GM21576 (cell line): ENCODE measurements around the gene MYO5C.
"Not testable (repeated sequence)": the region's sequence is repeated elsewhere in the genome, so short reads cannot be mapped to it uniquely, and the experiment has no call there.

Source experiments
- ATAC-seq: cut with Tn5 transposase; IDR thresholded peaks from one replicate; pipeline ENCODE4 v1.9.1; 2021; ENCODE audit warnings: mild to moderate bottlenecking, moderate library complexity; ENCODE audit not compliant: unreplicated experiment

MYO5C gene

DNA sequence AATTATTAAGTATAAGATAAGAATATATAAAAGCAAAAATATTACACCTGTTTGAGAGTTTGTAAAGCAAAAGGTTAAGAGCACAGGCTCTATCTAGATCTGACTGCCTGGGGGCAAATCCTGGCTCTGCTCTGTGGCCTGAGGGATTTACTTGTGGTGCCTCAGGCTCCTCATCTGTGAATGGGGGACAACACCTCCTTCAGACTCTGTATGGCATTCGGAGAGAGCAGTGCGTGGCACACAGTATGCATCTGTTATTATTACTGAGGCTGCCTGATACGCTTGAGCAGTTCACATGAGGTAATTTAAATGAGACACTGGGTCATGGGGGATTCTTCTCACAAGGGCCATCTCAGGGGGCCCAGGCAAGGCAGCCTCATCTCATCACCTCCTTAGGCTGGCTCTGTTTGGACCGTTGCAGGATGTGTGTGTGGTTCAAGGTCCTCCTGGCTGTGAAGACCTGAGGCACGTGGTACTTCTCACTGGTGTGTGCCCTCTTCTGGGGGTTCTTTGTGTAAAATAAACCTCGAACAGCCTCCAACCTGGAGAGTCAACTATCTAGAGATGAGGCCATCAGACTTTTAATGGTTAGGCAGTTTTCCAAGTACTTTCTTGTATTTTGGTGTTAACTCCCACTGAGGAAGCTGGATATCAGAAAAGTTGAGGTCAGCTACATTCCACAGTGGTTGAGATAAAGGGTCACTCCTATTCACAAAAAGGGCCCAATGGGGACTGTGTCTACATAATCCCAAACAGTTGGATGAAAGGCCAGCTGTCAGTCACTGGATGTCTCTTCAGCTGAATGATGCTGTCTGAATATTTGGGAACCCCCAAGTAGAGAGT is 113.4 kb downstream of the MYO5C start:
- no peak for ATAC-seq

DNA sequence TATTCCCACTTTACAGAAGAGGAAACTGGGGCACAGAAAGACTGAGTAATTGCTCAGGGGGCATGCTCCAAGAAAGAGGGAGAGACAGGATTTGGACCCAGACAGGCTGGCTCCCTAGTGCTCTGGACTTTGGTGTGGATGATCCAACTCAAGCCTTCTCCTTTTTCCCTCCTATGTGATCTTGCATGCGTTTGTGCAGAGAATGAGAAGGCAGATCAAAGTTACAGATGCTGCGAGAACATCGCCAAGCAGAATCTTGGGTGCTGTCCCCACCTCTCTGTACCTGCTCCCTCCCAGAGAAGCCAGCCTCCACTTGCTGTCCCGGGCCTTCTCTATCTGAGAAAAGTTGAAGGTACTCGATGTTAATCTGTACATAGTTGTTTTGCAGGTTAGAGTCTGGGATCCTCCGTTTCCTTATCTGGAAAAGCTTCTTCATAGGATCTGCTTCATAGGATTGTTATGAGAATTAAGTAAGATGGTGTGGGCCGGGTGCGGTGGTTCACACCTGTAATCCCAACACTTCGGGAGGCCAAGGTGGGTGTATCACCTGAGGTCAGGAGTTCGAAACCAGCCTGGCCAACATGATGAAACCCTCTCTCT is 114.7 kb downstream of the MYO5C start:
- ATAC-seq = no peak

DNA sequence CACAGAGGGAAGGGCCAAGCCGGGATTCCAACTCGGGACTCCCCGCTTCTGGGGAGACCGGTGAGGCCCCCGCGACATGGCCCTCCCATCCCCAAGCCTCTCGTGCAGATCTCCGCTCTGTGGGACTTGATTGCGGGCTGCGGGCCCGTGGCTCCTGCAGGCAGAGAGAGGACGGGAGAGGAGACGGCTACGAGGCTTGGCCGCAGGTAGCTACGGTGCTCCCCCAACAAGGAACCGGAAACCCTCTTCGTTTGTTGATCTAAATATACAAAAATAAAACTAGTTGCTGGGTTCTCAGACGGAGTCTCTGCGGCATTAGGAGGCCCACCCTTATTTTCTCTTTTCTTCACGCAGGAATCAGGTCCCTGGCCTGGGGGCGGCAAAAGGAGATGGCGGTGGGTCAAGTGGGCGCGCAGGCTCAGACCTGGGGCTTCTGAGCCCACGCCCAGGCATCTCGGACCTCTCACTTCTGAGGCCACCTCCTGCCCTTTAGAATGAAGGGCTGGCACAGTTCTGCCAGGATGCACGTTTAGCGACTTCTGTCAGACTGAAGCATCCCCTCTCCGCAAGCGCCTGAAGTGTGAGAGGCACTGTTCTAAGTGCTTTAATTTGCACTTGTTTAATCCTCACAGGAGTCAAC is 115.3 kb downstream of the MYO5C start:
- peak; percentile 29 for ATAC-seq

DNA sequence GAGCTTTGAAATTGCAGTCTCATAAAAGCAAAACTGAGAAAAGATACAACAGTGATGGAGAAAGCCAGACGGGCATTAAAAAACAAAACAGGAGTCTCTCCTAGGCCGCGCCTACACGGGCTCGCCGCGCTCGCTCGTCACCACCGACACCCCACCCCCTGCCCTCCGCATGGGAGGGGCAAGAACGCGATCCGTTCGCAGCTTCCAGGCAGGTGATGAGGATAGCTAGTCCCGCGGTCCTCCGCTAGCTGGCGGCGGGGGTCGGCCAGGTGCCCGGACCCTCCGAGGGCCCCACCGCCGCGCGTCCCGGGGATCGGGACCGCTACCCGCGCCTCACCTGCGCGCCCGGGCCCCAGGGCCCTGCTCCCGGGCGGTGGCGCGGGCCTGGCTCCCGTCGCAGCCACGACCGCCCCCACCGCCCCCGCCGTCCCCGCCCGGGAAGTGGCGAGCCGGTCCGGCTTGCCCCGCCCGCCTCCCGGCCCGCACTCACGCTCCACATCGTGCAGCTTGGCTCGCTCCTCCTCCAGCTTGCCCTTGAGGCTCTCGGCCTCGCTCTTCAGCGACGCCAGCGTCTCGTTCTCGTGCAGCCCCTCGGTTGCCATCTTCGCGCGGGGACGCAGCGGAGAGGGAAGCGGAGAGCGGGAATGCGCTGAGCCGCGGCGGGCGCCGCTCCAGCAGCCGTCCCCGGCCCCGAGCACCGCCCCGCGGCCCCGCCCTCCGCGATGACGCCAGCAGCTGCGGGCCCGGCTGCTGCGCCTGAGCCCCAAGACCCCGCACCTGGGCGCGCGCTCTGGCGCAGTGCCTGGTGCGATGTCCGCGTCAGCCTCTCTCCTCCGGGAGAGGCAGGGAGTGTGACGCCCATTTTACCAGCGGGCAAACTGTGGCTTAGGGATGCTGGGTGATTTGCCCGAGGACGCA is 116.1 kb downstream of the MYO5C start:
- peak; percentile 76 for ATAC-seq

GRCh38 chr15:52178765-52179164 is 116.8 kb downstream of the MYO5C start:
- no peak for ATAC-seq

GRCh38 chr15:52172869-52173268 is 122.7 kb downstream of the MYO5C start:
- no peak for ATAC-seq

DNA sequence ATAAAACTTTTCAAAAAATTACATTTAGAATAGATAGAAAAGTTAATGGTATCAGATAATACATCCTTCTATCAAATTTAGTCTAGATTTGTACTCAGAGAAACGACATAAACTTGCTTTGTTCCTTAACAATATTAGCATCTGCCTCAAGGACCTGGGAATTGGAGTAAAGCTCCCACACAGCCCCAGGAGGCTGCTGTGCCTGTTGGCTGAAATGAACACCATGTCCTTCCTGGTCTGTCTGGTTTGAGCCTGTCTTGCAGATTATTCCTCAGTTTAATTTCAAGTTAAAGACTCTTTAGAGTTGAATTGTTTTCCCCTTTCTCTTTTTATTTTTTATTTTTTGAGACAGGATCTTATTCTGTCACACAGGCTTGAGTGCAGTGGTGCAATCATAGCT is 123.8 kb downstream of the MYO5C start:
- ATAC-seq = no peak

DNA sequence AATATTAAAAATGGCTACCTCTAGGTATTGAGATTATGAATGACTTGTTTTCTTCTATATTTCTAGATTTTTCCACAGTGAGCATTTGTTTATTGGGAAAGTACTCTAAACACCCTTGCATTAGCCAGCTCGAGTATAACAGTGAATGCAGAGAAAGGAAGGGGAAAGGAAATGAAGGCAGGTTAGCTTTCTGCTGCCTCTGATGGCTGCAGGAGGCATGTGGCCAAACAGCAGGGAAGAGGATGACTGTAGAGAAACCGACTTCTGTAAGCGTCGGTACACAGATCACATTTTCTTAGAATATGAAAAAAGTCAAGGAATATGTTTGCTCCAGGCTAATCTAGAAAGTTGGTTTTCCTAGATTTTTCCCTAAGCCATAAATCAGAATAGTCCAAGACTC is 124.2 kb downstream of the MYO5C start:
- no peak for ATAC-seq

DNA sequence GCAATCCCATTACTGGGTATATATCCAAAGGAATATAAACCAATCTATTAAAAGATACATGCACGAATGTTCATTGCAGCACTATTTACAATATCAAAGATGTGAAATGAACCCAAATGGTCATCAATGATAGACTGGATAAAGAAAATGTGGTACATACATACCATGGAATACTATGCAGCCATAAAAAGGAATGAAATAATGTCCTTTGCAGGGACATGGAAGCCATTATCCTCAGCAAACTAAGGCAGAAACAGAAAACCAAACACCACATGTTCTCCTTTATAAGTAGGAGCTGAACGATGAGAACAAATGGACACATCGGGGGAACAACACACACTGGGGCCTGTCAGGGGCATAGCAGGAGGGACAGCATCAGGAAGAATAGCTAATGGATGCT is 125.4 kb downstream of the MYO5C start:
- ATAC-seq = not testable (repeated sequence)

GRCh38 chr15:52165494-52166131 is 130.0 kb downstream of the MYO5C start:
- not testable (repeated sequence) for ATAC-seq

DNA sequence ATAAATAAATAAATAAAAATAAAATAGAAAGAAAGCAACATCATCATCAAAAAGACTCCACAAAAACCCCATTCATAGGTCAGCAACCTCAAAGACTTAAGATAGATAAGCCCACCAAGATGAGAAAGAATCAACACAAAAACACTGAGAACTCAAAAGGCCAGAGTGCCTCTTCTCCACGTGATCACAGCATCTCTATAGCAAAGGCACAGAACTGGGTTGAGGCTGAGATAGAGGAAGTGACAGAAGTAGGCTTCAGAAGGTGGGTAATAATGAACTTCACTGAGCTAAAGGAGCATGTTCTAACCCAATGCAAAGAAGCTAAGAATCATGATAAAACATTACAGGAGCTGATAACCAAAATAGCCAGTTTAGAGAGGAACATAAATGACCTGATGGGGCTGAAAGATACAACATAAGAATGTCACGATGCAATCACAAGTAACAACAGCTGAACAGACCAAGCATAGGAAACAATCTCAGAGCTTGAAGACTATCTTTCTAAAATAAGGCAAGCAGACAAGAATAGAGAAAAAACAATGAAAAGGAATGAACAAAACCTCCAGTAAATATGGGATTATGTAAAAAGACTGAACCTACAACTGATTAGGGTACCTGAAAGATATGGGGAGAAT is 130.9 kb downstream of the MYO5C start:
- no peak for ATAC-seq

DNA sequence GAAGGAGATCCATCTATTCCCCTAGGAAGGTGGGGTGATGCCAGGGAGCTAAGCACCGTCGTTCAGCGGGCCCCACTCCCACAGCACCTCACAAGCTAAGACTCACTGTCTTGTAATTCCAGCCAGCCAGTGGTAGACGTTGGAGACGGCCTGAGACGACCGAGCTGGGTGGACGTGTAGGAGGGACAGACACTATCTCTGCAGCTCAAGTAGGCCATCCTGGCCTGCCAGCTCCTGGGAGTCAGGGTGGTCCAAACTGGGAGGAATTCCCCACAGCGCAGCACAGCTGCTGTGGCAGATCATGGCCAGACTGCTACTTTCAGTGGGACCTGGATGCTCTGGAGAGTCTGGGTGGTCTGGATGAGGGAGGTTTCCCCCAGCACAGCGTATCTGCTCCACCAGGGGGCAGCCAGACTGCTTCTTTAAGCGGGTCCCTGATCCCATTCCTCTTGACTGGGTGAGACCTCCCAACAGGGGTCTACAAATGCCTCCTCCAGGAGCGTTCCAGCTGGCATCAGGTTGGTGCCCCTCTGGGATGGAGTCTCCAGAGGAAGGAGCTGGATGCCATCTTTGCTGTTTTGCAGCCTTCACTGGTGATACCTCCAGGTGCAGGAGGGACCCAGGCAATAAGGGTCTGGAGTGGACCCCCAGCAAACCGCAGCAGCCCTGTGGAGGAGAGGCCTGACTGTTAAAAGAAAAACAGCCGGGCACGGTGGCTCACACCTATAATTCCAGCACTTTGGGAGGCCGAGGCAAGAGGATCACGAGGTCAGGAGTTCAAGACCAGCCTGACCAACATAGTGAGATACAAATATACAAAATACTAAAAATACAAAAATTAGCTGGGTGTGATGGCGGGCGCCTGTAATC is 132.0 kb downstream of the MYO5C start:
- no peak for ATAC-seq

- ATAC-seq = no peak
These were observed 132.7 kb downstream of the MYO5C start for GRCh38 chr15:52162876-52163275.

GRCh38 chr15:52162260-52162659 is 133.3 kb downstream of the MYO5C start:
- ATAC-seq = no peak

DNA sequence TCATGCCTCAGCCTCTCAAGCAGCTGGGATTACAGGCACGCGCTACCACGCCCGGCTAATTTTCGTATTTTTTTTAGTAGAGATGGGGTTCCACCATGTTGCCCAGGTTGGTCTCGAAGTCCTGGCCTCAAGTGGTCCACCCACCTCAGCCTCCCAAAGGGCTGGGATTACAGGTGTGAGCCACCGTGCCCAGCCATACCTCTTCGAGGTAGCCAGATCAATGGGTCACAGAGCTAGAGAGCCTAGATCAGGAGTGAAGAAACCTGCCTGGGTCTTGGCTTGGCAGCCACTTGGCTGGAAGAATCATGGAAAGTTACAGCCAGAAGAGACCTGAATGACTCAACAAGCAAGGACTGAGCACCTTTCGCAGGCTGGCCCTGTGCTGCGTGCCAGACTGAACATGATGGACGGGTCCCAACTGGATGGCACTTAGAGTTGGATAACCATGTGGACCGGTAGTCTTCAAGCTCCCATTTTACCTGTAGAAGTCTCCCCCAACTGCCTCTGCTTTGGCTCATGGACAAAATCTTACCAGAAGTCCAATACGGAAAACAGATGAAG is 134.1 kb downstream of the MYO5C start:
- no peak for ATAC-seq

DNA sequence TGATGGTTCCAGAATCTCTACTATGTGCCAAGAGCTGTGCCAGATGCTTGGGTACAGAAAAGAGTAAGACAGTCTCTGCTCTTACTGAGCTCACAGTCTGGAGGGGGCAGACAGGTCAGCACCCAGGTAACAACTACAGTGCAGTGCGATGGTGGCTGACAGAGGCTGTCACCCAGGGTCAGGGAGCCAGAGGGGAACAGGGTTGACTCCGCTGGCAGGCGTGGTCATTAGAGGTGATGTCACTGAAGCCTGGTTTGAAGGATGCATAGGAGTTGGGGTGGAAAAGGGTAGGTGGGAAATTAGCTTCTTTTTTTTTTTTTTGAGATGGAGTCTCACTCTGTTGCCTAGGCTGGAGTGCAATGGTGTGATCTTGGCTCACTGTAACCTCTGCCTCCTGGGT is 136.0 kb downstream of the MYO5C start:
- no peak for ATAC-seq

DNA sequence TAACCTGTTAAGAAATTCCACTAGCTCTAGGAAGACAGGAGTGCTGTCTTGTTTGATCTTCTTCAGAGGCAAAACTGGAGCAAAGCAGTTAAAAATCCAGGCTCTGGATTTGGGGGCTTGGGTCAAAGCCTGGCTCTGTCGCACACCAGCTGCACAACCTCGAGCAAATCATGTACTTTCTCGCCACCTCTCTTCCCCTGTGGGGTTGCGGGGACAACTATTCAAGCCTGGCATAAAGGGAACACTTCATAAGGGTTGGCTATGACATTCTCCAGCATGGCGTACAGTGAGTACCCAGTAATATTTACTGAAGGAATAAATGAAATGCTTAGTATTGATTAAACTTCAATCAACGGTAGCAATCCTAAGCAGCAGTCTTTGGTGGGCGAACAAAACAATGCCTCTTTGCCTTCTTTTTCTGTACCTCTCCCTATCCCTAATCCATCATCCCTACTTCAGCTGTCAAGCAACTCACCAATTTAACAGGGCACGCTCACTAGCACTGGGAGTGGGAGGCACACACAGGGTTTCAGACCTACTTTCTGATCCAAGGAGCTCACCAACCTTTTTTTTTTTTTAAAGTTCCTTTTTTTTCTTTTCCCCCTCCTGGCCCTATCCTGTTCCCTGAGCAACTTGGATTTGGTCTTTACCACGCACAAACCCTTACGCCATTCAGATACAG is 137.4 kb downstream of the MYO5C start:
- no peak for ATAC-seq

DNA sequence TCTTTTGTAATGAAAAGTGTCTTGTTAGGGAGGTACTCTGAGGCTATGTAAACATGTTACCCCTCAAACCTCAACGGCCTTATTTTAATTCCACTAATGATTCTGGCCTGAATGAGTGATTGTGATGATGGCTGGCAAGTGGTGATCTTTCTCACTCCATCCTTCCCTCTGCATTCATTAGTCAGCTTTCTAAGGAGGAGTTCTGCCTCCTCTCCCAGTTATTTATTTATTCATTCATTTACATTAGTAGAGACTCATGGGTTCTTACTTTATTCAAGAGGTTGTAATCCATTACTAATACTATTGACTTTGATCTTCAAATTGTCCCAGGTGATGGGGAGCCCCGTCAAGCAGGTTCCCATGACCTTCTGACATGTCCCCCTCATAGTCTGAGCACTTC is 139.7 kb downstream of the MYO5C start:
- no peak for ATAC-seq
